Measurements from ENCODE around the gene CD300E.

DNA sequence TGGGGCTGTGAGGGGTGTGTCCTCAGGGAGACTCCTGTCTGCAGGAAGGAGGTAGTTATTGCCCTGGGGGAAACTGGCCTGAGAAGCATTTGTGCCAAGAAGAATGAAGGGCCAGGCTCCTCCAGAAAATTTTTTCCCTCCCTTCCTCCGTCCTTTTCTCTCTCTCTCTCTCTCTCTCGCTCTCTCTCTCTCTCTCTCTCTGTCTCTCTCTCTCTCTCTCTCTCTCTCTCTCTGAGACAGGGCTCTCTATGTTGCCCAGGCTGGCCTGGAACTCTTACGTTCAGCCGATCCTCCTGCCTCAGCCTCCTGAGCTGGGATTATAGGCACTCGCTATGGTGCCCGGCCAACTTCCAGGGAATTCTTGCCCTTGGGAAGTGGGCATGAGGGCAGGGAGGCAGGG, 11.5 kb downstream of the CD300E start:
- TF ChIP-seq, protein P1, sequence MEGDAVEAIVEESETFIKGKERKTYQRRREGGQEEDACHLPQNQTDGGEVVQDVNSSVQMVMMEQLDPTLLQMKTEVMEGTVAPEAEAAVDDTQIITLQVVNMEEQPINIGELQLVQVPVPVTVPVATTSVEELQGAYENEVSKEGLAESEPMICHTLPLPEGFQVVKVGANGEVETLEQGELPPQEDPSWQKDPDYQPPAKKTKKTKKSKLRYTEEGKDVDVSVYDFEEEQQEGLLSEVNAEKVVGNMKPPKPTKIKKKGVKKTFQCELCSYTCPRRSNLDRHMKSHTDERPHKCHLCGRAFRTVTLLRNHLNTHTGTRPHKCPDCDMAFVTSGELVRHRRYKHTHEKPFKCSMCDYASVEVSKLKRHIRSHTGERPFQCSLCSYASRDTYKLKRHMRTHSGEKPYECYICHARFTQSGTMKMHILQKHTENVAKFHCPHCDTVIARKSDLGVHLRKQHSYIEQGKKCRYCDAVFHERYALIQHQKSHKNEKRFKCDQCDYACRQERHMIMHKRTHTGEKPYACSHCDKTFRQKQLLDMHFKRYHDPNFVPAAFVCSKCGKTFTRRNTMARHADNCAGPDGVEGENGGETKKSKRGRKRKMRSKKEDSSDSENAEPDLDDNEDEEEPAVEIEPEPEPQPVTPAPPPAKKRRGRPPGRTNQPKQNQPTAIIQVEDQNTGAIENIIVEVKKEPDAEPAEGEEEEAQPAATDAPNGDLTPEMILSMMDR (IDR thresholded peaks at IDR 0.05; ENCODE audit: low read depth, low read length), result no peak
- no peak for TF ChIP-seq EZH2phosphoT487 (IDR thresholded peaks at IDR 0.05; ENCODE audit: low read depth)

All from OCI-LY3 (cell line).